Loucy (cell line): ENCODE measurements around the gene SRGAP2C.
"Not testable (repeated sequence)": the region's sequence is repeated elsewhere in the genome, so short reads cannot be mapped to it uniquely, and the experiment has no call there.

Experiments
- CTCF ChIP-seq: fragments of 200-600 bp; sonication (generic); conservative IDR thresholded peaks from 2 replicates; pipeline ENCODE4 v1.5.1; 2014; ENCODE audit warnings: mild to moderate bottlenecking, antibody characterized with exemption, low read length
- EZH2phosphoT487 ChIP-seq: fragments of 200-600 bp; IDR thresholded peaks from 2 replicates; pipeline ENCODE4 v1.6.1; 2018; ENCODE audit warnings: antibody characterized with exemption, mild to moderate bottlenecking, moderate library complexity, borderline replicate concordance

- TF ChIP-seq CTCF, EZH2phosphoT487: not testable (repeated sequence)
These were observed 23.6 kb downstream of the SRGAP2C start for GRCh38 chr1:121208375-121208774.
